ENCODE measurements around the gene LRRC73.

DNA sequence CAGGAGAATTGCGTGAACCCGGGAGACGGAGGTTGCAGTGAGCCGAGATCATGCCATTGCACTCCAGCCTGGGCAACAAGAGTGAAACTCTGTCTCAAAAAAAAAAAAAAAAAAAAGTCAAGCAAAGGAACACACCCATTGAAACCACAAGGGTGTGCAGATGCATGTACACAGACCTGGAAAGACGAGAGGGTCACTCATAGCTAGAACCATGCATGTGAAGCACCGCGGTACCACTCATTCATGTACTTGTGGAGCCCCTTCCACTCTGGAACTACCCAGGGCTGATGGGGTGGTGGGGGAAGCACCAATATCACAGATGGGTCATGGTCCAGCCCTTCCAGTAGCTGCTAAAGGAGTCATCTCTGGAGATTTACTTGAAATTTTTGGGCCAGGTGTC is 40.2 kb downstream of the LRRC73 start:
- no peak for TF ChIP-seq CTCF (IDR thresholded peaks at IDR 0.05; ENCODE audit: low read depth, low read length, missing input control)
- no peak for TF ChIP-seq NR2F2 (IDR thresholded peaks at IDR 0.05)
- no peak for TF ChIP-seq YY1 (IDR thresholded peaks at IDR 0.05)
- TF ChIP-seq JUND (IDR thresholded peaks at IDR 0.05) = no peak
- TF ChIP-seq, protein P1, sequence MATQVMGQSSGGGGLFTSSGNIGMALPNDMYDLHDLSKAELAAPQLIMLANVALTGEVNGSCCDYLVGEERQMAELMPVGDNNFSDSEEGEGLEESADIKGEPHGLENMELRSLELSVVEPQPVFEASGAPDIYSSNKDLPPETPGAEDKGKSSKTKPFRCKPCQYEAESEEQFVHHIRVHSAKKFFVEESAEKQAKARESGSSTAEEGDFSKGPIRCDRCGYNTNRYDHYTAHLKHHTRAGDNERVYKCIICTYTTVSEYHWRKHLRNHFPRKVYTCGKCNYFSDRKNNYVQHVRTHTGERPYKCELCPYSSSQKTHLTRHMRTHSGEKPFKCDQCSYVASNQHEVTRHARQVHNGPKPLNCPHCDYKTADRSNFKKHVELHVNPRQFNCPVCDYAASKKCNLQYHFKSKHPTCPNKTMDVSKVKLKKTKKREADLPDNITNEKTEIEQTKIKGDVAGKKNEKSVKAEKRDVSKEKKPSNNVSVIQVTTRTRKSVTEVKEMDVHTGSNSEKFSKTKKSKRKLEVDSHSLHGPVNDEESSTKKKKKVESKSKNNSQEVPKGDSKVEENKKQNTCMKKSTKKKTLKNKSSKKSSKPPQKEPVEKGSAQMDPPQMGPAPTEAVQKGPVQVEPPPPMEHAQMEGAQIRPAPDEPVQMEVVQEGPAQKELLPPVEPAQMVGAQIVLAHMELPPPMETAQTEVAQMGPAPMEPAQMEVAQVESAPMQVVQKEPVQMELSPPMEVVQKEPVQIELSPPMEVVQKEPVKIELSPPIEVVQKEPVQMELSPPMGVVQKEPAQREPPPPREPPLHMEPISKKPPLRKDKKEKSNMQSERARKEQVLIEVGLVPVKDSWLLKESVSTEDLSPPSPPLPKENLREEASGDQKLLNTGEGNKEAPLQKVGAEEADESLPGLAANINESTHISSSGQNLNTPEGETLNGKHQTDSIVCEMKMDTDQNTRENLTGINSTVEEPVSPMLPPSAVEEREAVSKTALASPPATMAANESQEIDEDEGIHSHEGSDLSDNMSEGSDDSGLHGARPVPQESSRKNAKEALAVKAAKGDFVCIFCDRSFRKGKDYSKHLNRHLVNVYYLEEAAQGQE (IDR thresholded peaks at IDR 0.05) = no peak

Data from liver (tissue), 3 donors.